ENCODE results near the gene MAPK8.

Gene MAPK8

GRCh38 chr10:48309711-48310226 is 3.3 kb downstream of the MAPK8 start:
- H3K36me3 ChIP-seq (ENCODE audit: control insufficient read depth, insufficient read depth, low read length) = no peaks in the 10 kb centered on the region
- H3K27me3 ChIP-seq (ENCODE audit: control insufficient read depth, insufficient read depth, low read length) = no peaks in the 10 kb centered on the region
- H3K9ac ChIP-seq = no peak overlapping the region
- TF ChIP-seq CTCF (IDR thresholded peaks at IDR 0.05) = peak; percentile 26
- H2AFZ ChIP-seq = no peak overlapping the region
- peaks cover 3% of the 10 kb centered on the region for H3K4me1 ChIP-seq
- H3K4me2 ChIP-seq (ENCODE audit: low read length) = peak overlapping the region; percentile 15
- peaks cover 57% of the 10 kb centered on the region for H3K79me2 ChIP-seq
- H3K4me3 ChIP-seq (ENCODE audit: low read depth, low read length) = no peak overlapping the region
- H3K9me3 ChIP-seq (ENCODE audit: control insufficient read depth, low read length) = no peaks in the 10 kb centered on the region
- H3K27ac ChIP-seq = no peak overlapping the region

- no peak overlapping the region for H2AFZ ChIP-seq
- H3K27ac ChIP-seq = no peak overlapping the region
- TF ChIP-seq CTCF (IDR thresholded peaks at IDR 0.05) = no peak
- no peak overlapping the region for H3K4me2 ChIP-seq (ENCODE audit: low read length)
- H3K36me3 ChIP-seq (ENCODE audit: control insufficient read depth, insufficient read depth, low read length) = no peaks in the 10 kb centered on the region
- peaks cover 63% of the 10 kb centered on the region for H3K79me2 ChIP-seq
- no peaks in the 10 kb centered on the region for H3K27me3 ChIP-seq (ENCODE audit: control insufficient read depth, insufficient read depth, low read length)
- no peaks in the 10 kb centered on the region for H3K9me3 ChIP-seq (ENCODE audit: control insufficient read depth, low read length)
- H3K9ac ChIP-seq = no peak overlapping the region
- no peak overlapping the region for H3K4me3 ChIP-seq (ENCODE audit: low read depth, low read length)
- peaks cover 19% of the 10 kb centered on the region for H3K4me1 ChIP-seq
Observed at GRCh38 chr10:48314107-48314506, 7.6 kb downstream of the MAPK8 start.

- Histone ChIP-seq H3K36me3 (ENCODE audit: control insufficient read depth, insufficient read depth, low read length) (no peaks in the 10 kb centered on the region), H3K4me3 (ENCODE audit: low read depth, low read length) (no peak overlapping the region), H3K9ac (no peak overlapping the region), H3K4me2 (ENCODE audit: low read length) (no peak overlapping the region), H3K9me3 (ENCODE audit: control insufficient read depth, low read length) (no peaks in the 10 kb centered on the region), H3K27me3 (ENCODE audit: control insufficient read depth, insufficient read depth, low read length) (no peaks in the 10 kb centered on the region), H3K79me2 (peaks cover 54% of the 10 kb centered on the region), H2AFZ (no peak overlapping the region), H3K4me1 (peaks cover 16% of the 10 kb centered on the region), H3K27ac (no peak overlapping the region)
- no peak for TF ChIP-seq CTCF (IDR thresholded peaks at IDR 0.05)
Observed at GRCh38 chr10:48316236-48316635, 9.8 kb downstream of the MAPK8 start.

GRCh38 chr10:48317321-48317990 is 11.0 kb downstream of the MAPK8 start:
- peaks cover 16% of the 10 kb centered on the region for H3K4me1 ChIP-seq
- no peak overlapping the region for H3K9ac ChIP-seq
- H3K36me3 ChIP-seq (ENCODE audit: control insufficient read depth, insufficient read depth, low read length) = no peaks in the 10 kb centered on the region
- no peaks in the 10 kb centered on the region for H3K27me3 ChIP-seq (ENCODE audit: control insufficient read depth, insufficient read depth, low read length)
- peaks cover 54% of the 10 kb centered on the region for H3K79me2 ChIP-seq
- no peak overlapping the region for H2AFZ ChIP-seq
- TF ChIP-seq CTCF (IDR thresholded peaks at IDR 0.05) = no peak
- H3K27ac ChIP-seq = no peak overlapping the region
- H3K4me3 ChIP-seq (ENCODE audit: low read depth, low read length) = no peak overlapping the region
- peak overlapping the region; percentile 4 for H3K4me2 ChIP-seq (ENCODE audit: low read length)
- no peaks in the 10 kb centered on the region for H3K9me3 ChIP-seq (ENCODE audit: control insufficient read depth, low read length)

GRCh38 chr10:48322017-48322416 is 15.5 kb downstream of the MAPK8 start:
- Histone ChIP-seq H3K4me2 (ENCODE audit: low read length) (no peak overlapping the region), H3K9ac (no peak overlapping the region), H2AFZ (no peak overlapping the region), H3K36me3 (ENCODE audit: control insufficient read depth, insufficient read depth, low read length) (no peaks in the 10 kb centered on the region), H3K4me1 (peaks cover 13% of the 10 kb centered on the region), H3K27me3 (ENCODE audit: control insufficient read depth, insufficient read depth, low read length) (no peaks in the 10 kb centered on the region), H3K79me2 (peaks cover 56% of the 10 kb centered on the region), H3K9me3 (ENCODE audit: control insufficient read depth, low read length) (no peaks in the 10 kb centered on the region), H3K27ac (no peak overlapping the region), H3K4me3 (ENCODE audit: low read depth, low read length) (no peak overlapping the region)
- TF ChIP-seq CTCF (IDR thresholded peaks at IDR 0.05) = no peak

Measured in parathyroid adenoma (tissue), 2 donors.